ENCODE measurements around the gene TRERF1. TPM values are rescaled to one million over a fixed set of nuclear protein-coding genes. Genes with fewer than 3 reads are reported as not detected.
A peak's percentile ranks its signal among the peaks of the same experiment; 100 is the strongest.
"Not testable (repeated sequence)": the region's sequence is repeated elsewhere in the genome, so short reads cannot be mapped to it uniquely, and the experiment has no call there.

The TRERF1 gene, protein sequence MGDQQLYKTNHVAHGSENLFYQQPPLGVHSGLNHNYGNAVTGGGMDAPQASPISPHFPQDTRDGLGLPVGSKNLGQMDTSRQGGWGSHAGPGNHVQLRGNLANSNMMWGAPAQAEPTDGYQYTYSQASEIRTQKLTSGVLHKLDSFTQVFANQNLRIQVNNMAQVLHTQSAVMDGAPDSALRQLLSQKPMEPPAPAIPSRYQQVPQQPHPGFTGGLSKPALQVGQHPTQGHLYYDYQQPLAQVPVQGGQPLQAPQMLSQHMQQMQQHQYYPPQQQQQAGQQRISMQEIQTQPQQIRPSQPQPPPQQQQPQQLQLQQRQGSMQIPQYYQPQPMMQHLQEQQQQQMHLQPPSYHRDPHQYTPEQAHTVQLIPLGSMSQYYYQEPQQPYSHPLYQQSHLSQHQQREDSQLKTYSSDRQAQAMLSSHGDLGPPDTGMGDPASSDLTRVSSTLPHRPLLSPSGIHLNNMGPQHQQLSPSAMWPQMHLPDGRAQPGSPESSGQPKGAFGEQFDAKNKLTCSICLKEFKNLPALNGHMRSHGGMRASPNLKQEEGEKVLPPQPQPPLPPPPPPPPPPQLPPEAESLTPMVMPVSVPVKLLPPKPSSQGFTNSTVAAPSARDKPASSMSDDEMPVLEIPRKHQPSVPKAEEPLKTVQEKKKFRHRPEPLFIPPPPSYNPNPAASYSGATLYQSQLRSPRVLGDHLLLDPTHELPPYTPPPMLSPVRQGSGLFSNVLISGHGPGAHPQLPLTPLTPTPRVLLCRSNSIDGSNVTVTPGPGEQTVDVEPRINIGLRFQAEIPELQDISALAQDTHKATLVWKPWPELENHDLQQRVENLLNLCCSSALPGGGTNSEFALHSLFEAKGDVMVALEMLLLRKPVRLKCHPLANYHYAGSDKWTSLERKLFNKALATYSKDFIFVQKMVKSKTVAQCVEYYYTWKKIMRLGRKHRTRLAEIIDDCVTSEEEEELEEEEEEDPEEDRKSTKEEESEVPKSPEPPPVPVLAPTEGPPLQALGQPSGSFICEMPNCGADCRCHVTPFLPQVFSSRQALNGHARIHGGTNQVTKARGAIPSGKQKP (N-terminal part only)
- polyA plus RNA-seq (ENCODE audit: insufficient read length): 7.6 TPM

DNA sequence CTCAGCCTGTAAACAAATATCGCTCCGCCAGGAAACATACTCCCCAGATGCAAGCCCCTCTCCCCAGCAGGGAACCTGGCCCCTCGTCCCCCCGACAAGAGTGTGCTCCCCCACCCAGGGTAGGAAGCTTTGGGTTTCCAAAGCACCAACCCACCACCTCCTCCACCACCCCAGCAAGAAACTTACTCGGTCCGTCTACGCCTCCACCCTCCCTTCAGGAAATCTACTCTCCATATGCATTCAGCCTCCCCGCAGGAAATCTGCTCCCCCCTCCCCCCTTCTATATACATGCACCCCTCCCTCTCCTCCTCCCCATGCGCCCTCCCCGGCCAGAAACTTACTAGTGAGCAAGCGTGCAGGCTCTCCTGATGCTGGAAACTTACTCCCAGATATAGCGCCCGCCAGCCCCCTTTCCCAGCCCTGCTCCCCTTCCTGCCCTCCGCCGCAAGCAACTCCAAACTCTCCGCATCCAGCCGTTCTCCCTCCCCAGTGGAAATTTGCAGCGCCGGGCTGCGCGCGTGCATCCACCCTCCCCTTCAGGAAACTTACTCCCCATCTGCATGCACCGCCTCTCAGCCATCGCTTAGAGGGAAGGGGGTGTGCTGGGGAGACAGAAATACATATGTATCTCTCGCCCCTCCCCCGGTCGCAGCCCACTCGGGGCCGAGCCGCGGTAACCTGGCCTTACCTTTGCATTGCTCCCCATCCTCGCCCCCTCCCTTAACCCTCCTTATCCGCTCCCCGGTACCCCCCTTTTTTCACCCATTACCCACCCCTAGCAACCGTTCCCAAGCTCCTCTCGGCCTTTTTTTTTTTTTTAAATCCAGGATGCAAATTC, at the start of gene TRERF1:
TSS of gene TRERF1 (minus strand) at position 594 of the 838 bp plus-strand sequence. CDS start 182,336 bp downstream, outside the sequence.
- peak; percentile 46 for DNase-seq (ENCODE audit: low read depth)

DNA sequence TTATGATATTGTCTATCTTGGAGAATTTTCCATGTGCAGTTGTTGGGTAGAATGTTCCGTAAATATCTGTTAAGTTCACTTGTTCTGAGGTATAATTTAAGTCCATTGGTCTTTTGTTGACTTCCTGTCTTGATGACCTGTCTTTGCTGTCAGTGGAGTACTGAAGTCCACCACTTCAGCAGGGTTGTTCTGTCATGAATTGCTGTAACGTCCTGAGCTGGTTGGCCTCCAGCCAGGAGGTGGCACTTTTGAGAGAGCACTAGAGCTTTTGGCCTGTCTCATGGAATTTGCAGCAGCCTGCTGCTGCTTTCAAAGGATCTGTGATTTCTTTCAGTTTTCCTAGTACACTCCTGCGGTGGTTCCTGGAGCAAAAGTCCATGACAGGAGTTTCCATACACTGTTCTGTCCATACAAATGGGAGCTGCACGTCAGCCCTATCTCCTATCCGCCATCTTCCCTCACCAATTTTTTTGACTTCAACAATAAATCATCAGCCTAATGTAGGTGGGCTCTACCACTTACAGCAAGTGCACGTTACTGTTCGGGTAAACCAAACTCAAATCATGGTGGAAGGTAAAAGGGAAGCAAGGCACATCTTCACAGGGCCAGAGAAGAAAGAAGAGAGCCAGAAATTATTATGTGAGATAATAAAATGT, 46.9 kb upstream of the TRERF1 start:
- DNase-seq (ENCODE audit: low read depth): no peak

DNA sequence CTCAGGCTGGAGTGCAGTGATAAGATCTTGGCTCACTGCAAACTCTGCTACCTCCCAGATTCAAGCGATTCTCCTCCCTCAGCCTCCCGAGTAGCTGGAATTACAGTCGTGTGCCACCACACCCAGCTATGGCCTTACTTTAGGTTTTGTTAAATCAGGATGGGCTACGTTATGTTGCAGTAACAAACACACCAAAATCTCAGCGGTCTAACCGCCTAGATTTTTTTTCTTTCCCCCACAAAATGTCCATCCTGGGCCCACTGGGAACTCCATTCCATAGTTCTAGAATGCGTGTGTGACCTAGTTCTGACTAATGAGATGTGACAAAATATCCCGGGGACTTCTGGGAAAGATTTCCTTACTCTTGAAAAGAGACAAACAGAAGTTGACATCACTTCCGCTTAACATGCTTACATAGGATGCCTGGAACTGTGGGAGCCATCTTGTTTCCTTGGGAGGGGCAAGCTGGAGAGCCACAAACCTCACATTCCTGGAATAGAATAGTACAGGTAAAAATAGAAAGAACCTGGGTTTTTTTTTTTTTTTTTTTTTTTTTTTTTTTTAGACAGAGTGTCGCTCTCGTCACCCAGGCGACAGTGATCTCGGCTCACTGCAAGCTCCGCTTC, 42.3 kb upstream of the TRERF1 start:
- no peak for DNase-seq (ENCODE audit: low read depth)

DNA sequence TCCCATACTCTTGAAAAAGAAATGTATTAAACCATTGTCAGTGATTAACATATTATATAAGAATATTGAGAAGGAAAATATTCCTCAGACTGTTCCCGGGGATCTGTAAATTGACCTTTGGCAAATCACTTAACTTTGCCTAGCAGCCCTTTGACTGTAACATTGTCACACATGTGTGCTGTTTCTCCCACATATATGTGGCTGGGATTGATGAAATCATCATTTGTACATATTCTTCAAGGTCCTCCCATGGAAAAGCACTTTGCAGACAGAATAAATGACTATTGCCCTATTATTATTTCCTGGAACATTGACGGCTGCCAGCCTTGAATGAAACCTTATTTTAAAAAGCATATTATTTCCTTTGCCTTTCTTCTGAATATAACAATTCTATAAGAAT, 36.4 kb upstream of the TRERF1 start:
- no peak for DNase-seq (ENCODE audit: low read depth)

DNA sequence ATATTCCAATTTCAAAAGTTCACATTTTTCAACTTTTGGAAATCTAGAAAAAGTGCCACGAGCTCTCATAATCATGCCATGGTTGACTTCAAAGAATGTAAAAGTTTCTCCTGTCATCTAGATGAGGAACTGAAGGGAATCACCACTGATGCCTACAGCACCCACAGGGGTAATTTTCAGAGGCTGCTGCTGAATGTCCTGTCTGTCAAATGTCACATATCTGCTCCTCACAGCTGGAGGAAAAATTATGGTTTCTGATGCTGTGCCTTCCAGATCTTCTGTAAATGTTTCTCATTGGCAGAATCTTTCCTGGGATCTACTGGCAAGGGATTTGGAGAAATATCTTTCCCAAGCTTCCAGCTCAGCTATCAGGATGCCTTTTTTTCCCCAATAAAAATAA, 32.5 kb upstream of the TRERF1 start:
- DNase-seq (ENCODE audit: low read depth): no peak

DNA sequence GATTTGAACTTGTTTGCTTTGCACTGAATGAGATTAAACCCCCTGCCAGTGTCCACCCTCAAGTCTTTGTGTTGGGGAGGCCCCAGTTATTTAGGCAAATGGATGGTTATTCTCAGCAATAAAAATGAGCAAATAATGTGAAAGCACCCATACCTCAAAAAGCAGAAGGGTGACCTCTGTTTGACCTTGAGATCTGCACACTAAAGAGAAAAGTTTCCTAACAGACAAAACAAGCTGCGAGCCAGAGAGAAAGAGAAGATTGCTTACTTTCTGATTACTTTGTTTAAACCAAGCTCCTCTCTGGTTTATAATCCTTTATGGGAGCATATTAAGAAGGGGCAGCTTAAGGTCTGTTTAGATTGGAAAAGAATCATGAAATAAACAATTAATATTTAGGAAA, 30.4 kb upstream of the TRERF1 start:
- no peak for DNase-seq (ENCODE audit: low read depth)

DNA sequence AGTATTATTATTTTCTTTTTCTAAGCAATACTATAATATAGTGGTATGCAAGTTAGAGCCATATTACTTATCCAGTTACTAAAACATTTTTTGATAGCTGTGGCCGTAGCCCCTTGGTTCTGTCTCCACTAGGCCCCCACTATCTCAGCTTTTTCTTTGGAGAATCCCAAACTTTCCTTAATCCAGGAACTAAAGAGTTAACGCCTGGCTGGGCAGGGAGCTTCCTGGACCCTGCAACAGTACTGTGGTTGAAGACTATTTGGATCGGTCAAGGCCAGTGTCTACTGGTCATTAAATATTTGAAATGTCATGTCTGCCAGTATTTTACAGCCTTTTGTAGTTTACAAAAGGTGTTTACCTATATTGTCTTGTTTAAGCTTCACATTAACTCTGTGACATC, 20.0 kb upstream of the TRERF1 start:
- no peak for DNase-seq (ENCODE audit: low read depth)

DNA sequence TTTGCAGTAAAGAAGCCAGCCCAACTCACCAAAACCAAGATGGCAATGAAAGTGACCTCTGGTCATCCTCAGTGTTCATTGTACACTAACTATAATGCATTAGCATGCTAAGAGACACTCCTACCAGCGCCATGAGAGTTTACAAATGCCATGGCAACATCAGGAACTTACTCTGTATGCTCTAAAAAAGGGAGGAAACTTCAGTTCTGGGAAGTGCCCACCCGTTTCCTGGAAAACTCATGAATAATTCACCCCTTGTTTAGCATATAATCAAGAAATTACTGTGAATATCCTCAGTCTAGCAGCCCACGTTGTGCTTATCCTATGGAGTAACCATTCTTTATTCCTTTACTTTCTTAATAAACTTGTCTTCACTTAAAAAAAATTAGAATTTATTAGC, 19.4 kb upstream of the TRERF1 start:
- DNase-seq (ENCODE audit: low read depth): no peak

DNA sequence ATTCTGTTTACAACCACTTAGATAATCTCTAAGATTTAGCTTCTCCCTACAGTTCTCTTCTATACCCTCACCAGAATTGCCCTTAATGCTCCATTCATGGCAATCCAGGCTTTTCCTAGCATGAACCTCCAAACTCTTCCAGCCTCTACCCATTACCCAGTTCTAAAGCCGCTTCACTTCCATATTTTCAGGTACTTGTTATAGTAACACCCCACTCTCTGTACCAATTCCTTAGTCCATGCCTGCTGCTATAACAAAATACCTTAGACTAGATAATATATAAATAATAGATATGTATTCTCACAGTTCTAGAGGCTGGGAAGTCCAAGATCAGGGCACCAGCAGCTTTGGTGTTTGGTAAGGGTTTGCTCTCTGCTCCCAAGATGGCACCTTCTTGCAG, 16.5 kb upstream of the TRERF1 start:
- DNase-seq (ENCODE audit: low read depth): no peak

DNA sequence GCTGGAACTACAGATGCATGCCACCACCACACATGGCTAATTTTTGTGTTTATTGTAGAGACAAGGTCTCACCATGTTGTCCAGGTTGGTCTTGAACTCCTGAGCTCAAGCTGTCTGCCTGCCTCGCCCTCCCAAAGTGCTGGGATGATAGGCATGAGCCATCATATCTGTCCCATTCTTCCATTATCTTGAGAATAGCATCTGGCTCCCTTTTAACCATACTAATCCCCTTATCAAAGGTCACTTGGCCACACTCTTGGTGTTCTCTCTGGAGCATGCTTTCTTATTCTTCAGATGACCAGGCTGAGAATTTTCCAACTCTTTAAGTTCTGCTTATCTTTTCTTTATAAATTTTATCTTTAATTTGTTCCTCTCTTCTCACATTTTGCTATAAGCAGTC, 15.9 kb upstream of the TRERF1 start:
- DNase-seq (ENCODE audit: low read depth): no peak

DNA sequence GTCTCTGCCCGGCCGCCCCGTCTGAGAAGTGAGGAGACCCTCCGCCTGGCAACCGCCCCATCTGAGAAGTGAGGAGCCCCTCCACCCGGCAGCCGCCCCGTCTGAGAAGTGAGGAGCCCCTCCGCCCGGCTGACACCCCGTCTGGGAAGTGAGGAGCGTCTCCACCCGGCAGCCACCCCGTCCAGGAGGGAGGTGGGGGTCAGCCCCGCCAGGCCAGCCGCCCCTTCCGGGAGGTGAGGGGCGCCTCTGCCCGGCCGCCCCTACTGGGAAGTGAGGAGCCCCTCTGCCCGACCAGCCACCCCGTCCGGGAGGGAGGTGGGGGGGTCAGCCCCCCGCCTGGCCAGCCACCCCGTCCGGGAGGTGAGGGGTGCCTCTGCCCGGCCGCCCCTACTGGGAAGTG, 14.7 kb upstream of the TRERF1 start:
- DNase-seq (ENCODE audit: low read depth): not testable (repeated sequence)

DNA sequence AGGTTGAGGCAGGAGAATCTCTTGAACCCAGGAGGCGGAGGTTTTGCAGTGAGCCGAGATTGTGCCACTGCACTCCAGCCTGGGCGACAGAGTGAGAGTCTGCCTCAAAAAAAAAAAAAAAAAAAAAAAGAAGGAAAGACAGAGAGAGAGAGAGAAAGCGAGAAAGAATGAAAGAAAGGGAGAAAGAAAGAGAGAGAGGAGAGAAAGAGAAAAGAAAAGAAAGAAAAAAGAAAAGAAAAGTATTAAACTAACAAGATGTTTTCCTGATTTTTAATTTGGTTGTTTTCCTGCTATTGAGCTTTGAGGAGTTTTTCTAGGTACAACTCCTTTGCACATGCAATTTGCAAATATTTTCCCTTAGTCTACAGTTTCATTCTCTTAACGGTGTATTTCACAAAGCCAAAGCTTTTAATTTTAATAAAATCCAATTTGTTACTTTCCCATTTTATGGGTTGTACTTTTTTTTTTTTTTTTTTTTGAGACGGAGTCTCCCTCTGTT, 10.8 kb upstream of the TRERF1 start:
- no peak for DNase-seq (ENCODE audit: low read depth)

DNA sequence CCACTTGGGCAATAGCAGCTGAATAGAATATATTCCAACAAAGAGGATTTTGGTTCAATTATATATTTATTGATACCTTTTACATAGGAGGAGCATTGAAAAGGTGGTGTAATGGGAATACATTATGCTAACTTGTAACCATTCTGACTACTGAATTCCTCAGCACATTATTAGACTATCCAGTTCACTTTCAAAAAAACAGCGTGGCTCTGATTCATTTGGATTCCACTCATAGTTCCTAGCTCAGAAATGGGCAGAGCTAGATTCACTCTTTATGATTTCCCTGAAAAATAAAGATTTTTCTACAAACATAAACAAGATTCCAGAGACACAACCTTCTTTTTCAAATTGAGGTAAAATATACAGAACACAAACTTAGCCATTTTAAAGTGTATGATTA, 9.2 kb upstream of the TRERF1 start:
- no peak for DNase-seq (ENCODE audit: low read depth)

DNA sequence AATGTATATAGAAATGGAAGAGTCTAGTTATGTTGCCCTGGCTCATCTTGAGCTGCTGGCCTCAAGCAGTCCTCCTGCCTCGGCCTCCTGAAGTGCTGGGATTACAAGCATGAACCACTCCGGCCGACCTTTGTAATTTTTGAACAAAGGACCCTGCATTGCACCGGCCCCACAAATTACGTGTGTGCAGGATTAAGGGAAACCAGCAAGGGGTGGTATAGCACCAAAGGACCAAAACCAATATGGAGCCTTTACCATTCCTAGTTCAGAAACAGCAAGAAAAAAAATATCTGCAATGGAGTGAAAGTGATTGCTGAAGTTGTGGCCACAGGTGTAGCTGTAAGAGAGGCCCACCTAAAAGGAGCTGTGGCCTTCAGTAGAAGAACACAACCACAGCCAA, 8.2 kb upstream of the TRERF1 start:
- DNase-seq (ENCODE audit: low read depth): no peak

DNA sequence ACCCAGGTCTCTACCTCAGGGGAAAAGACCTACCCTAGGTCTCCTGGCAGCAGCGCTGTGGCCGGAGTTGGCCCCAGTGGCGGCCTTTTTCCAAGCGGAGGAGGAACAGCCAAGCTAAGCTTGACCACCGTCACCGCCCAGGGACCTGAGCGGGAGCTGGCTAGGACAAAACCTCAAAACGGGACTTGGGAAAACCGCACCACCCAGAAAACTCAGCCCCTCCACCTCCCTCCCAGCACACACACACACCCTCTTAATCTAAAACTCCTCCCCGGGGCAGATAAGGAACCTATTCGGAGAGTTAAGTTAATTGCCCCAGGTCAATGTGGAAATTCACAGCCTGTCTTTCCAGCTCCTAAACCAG, 2.7 kb upstream of the TRERF1 start:
- DNase-seq (ENCODE audit: low read depth): no peak

DNA sequence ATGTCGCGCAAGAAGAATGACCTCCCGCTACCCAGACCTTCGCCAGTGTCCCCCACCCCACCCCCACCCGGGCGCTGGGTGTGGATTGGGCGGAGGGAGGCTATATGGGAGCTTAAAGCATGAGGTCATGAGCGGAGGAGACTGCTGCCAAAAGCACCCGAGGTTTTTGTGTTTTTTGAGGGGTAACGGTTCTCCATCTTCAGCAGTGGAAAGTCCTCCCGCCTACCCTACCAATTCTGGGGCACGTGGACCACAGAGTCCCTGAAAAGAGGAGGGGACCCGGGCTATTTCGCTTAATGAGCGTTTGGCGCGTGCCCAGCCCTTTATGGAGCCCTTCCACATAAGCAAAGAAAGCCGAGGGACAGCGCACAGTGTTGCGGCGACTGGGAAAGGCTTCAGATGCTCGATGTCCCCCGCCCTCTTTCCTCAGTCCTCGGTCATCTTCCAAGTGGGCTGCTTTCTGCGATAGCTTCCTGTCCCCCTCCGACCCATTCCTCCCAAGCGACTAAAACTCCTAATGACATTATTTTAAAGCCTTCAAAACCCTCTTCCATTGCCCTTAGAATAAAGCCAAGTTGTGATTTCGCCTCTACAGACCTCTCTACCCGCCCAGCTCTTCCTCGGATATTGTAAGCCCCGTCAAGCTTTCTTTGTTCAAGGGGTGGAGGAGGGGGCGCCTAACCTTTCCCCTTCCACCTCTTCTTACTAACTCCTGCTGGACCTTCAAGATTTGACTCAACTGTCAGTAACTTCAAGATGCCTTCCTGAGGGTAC, 2.1 kb upstream of the TRERF1 start:
- peak; percentile 41 for DNase-seq (ENCODE audit: low read depth)

DNA sequence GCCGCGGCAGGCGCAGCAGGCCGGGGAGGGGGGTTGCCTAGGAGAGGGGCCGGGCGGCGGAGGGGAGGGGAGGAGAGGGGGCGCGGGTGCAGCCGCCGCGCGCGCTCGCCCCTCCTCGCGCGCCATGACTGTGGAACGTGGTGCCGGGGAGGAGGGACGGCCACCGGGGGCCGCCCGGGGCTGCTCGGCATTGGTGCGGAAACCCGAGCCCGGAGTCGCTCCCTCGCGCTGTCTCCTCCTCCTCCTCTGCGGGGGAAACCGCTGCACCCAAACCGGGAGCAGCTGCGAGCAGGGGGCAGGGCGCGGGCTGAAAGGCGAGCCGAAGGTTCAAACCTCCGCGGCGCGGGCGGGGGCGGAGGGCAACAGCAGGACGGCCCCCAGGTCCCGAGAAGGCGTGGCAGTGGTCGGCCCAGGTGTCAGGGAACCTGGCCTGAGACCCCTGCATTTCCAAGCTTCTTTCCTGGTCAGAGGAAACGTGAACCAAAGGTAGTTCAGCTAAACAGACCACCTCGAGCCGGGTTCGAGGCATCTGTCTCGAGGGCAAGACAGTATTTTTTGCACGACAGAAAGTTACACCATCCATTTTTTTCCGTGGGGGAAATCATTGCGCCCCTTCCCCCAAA, 1.4 kb upstream of the TRERF1 start:
- peak; percentile 84 for DNase-seq (ENCODE audit: low read depth)

DNA sequence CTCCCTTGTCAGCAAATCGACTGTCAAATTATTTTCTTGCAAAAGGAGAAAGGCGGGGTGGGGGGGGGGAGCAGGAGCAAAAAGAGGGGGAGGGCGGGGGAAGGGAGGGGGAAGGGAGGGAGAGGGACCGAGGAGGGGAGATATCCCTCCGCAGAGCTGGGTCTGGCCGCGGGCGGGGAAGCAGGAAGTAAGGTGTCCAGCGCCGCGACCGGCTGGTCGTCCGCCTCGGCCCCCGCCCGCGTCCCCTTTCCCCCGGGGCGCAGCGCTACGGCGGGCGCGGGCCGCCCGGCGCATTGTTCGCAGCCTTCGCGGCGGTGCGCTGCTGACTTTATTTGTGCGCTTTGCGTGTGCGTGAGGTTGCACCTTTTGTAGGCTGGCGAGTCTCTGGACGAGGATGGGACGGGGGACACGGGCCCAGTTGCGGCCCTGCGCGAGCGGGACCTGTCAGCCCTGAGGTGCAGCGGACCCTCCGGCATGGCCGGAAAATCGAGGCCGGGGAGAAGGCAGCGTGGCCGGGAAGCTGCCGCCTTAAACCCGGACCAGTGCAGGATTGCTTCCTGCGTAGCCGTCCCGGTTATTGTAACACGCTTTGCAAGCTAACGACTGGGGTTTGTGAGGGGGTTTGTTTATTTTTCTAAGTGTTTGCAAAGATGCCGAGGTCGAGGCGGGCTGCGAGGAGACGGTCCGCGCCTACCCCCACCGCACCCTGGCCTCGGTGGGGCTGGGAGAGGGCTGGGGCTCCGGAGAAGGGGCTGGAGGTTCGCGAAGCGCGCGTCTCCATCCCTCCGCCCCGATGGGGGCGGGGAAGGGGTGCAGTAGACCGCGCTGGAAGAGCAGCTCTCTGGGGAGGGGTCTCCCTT, 675 bp upstream of the TRERF1 start:
- peak; percentile 60 for DNase-seq (ENCODE audit: low read depth)

Measured in forelimb muscle (tissue), 1 donor.